Measurements from ENCODE around the gene WIPI1. TPM values are rescaled to one million over a fixed set of nuclear protein-coding genes. Genes with fewer than 3 reads are reported as not detected.

The WIPI1 gene
- total RNA-seq, 1 donor from 2014 or later, result 37.3 TPM

DNA sequence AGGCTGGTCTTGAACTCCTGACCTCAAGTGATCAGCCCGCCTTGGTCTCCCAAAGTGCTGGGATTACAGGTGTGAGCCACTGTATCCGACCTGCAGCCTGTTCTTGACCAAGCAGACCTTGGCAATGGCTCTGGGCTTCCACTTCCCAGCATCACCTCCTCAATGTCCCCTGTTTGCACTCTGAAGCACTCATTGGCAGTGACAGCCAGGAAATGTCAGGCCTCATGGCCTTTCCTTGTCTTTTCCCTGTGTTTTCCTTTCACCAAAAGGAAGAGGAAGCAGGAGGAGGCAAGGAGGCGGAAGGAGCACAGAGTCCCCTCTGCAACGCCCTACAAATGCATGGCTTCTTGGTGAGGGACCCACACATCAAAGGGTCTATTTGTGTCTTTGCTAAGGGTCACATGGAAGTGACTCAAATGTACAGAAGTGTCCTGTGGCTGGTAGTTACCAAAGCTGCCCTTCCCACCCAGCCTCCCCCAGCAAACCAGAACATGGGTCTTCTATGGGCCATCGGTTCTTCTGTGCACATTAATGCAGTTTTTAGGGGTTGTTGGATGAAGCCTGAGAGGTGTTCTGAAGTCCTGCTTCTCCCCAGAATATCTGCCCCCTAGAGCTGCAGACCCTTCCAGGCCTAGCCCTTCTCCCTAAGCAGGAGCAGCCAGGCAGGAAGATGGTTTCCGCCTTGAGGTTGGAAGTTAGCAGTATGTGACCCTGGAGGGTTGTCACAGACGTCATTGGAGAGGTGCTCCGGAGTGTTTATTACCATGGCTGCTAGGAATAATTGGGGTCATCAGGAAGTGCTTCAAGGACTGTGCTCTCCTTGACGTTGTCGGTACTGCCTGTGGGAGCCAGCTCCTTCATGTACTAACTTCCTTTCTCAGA lies 60.8 kb downstream of the WIPI1 start:
- Histone ChIP-seq H3K27me3 (no peaks in the 10 kb centered on the region), H3K4me1 (peaks cover 14% of the 10 kb centered on the region), H3K27ac (no peak overlapping the region), H3K4me3 (no peak overlapping the region), H3K36me3 (peaks cover 0 to 4% of the 10 kb centered on the region in 2 donors), H3K9me3 (no peaks in the 10 kb centered on the region)
- intact Hi-C loops (cut with DNase I), result no loop called here
- no peak for TF ChIP-seq POLR2A (IDR thresholded peaks at IDR 0.05)
- DNase-seq (ENCODE audit: extremely low spot score in 2 of 2), result peak in 1 of 2 donors; percentile 67

- H3K36me3 ChIP-seq, result peaks cover 0 to 4% of the 10 kb centered on the region in 2 donors
- H3K4me1 ChIP-seq, result peaks cover 5% of the 10 kb centered on the region
- no peak overlapping the region for H3K4me3 ChIP-seq
- H3K9me3 ChIP-seq, result no peaks in the 10 kb centered on the region
- TF ChIP-seq CTCF (IDR thresholded peaks at IDR 0.05) (no peak), POLR2AphosphoS5 (IDR thresholded peaks at IDR 0.05; ENCODE audit: insufficient read depth in 1 of 2, low read depth in 1 of 2) (no peak), POLR2A (IDR thresholded peaks at IDR 0.05) (no peak)
- intact Hi-C loops (cut with DNase I), result no loop called here
- DNase-seq (ENCODE audit: extremely low spot score in 2 of 2), result peak in 1 of 2 donors; percentile 60
- H3K27me3 ChIP-seq, result no peaks in the 10 kb centered on the region
- no peak overlapping the region for H3K27ac ChIP-seq
Measured at GRCh38 chr17:68394608-68395331, 62.5 kb downstream of the WIPI1 start.

- intact Hi-C loops (cut with DNase I), result no loop called here
- Histone ChIP-seq H3K9me3 (no peaks in the 10 kb centered on the region), H3K4me3 (peak overlapping the region in 1 of 2 donors; percentile 18), H3K36me3 (peaks cover 0 to 4% of the 10 kb centered on the region in 2 donors), H3K27ac (peak overlapping the region; percentile 39), H3K4me1 (peaks cover 10% of the 10 kb centered on the region), H3K27me3 (no peaks in the 10 kb centered on the region)
- DNase-seq (ENCODE audit: extremely low spot score in 2 of 2), result peak; percentile 77 to 86
- TF ChIP-seq CTCF (IDR thresholded peaks at IDR 0.05) (no peak), POLR2AphosphoS5 (IDR thresholded peaks at IDR 0.05; ENCODE audit: insufficient read depth in 1 of 2, low read depth in 1 of 2) (no peak), POLR2A (IDR thresholded peaks at IDR 0.05) (no peak)
Measured at GRCh38 chr17:68391561-68392268, 65.6 kb downstream of the WIPI1 start.

DNA sequence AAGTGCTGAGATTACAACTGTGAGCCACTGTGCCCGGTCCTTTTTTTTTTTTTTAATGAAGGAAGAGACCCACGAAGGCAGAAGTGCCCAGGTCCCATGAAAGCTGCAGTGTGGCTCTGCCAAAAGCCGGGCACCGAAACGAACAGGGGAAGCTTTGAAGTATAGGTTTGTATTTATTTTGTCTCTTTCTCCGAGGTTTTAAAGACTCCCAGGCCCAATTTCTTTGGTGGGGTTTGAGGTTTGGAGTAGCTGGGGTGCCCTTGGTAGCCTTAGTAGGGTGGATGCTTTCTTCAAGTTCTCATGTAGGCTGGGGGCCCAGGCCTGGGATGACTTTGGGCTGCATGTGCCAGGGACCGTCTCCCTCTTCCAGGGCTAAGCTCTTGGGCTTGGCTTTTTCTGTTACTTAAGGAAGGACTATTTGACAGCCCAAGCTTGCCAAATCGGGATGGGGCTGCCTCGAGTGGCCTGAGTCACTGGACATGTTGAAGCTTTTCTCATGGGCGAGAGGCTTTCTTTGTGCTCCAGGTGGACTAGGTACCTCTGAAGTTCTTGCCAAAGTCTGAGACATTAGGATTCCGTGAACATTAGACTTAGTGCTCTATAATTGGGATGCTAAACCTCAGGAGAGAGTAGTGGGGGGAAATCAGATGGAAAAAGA lies 66.3 kb downstream of the WIPI1 start:
- no peak for TF ChIP-seq POLR2AphosphoS5 (IDR thresholded peaks at IDR 0.05; ENCODE audit: insufficient read depth in 1 of 2, low read depth in 1 of 2)
- TF ChIP-seq CTCF (IDR thresholded peaks at IDR 0.05), result no peak
- no peak for TF ChIP-seq POLR2A (IDR thresholded peaks at IDR 0.05)
- Histone ChIP-seq H3K4me3 (peak overlapping the region in 1 of 2 donors; percentile 18), H3K27ac (peak overlapping the region; percentile 39), H3K27me3 (no peaks in the 10 kb centered on the region), H3K36me3 (peaks cover 0 to 4% of the 10 kb centered on the region in 2 donors), H3K4me1 (peaks cover 17% of the 10 kb centered on the region), H3K9me3 (no peaks in the 10 kb centered on the region)
- peak; percentile 43 to 90 for DNase-seq (ENCODE audit: extremely low spot score in 2 of 2)
- intact Hi-C loops (cut with DNase I), result no loop called here

DNA sequence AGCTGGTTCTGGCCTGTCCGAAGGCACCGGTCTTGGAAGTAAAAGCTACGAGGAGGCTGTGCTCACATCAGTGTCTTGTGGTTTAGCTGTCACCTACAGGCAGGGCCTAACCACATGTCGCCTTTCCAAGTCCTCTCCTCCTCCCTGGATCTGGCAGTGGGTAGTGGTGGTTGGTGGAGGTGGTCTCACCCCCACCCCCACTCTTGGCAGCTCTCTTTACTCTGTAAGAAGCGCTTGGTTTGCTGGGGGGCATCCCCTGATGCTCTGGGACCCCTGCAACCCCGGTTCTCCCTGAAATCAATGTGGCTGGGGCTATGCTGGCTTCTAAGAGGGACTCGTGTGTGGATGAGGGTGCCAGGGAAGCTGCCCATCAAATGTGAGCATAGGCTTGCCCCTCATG lies 68.3 kb downstream of the WIPI1 start:
- H3K36me3 ChIP-seq, result no peaks in the 10 kb centered on the region
- peaks cover 36% of the 10 kb centered on the region for H3K4me1 ChIP-seq
- DNase-seq (ENCODE audit: extremely low spot score in 2 of 2), result peak in 1 of 2 donors; percentile 80
- H3K4me3 ChIP-seq, result no peak overlapping the region
- H3K27me3 ChIP-seq, result no peaks in the 10 kb centered on the region
- no peak for TF ChIP-seq POLR2A (IDR thresholded peaks at IDR 0.05)
- intact Hi-C loops (cut with DNase I), result no loop called here
- H3K9me3 ChIP-seq, result no peaks in the 10 kb centered on the region
- H3K27ac ChIP-seq, result no peak overlapping the region
